IMR-90 (cell line): ENCODE results near the gene SRRM3. TPM values are rescaled to one million over a fixed set of nuclear protein-coding genes. Genes with fewer than 3 reads are reported as not detected.

Experiments
- ATAC-seq: fragments of 200-7000 bp; cut with Tn5 transposase; 2 replicates; pipeline ENCODE4 v1.9.1; 2020; ENCODE audit warnings: low read depth, mild to moderate bottlenecking, moderate library complexity
- BruUV-seq: library from RNA; stranded (reverse); fragments of 400-500 nt; replicated peaks from 2 replicates; lab custom pipeline; 2021; lab: Mats Ljungman, UMichigan
- CTCF ChIA-PET: fragments of 300-600 bp; formaldehyde crosslinking; extraction: SDS; loops from one replicate; lab custom pipeline; 2021; ENCODE audit warnings: antibody characterized with exemption; lab: Yijun Ruan, JAX
- POLR2A ChIA-PET: fragments of 300-600 bp; sonication (Branson Sonifier 250); formaldehyde crosslinking; loops from one replicate; lab custom pipeline; 2022; ENCODE audit warnings: antibody characterized with exemption; ENCODE audit not compliant: unreplicated experiment; lab: Charles Lee
- DNase-seq: peaks from one replicate; pipeline ENCODE4 v3.0.0; 2013
- H2AFZ ChIP-seq: replicated peaks from 2 replicates; pipeline ENCODE3; 2013; ENCODE audit warnings: low read length, mild to moderate bottlenecking; ENCODE audit not compliant: poor library complexity
- H2AK5ac ChIP-seq: 2 replicates; pipeline ENCODE4 v1.6.1; 2013; ENCODE audit warnings: low read depth, low read length, inconsistent platforms
- H2AK9ac ChIP-seq: replicated peaks from 2 replicates; pipeline ENCODE3; 2013; ENCODE audit warnings: mild to moderate bottlenecking, low read depth, low read length, moderate library complexity; ENCODE audit not compliant: poor library complexity
- H2BK120ac ChIP-seq: 2 replicates; pipeline ENCODE4 v1.6.1; 2013; ENCODE audit warnings: low read depth, low read length, inconsistent platforms
- H2BK15ac ChIP-seq: 3 replicates; pipeline ENCODE4 v1.6.1; 2013; ENCODE audit warnings: low read depth, low read length, inconsistent platforms
- H2BK20ac ChIP-seq: 2 replicates; pipeline ENCODE4 v1.6.1; 2013; ENCODE audit warnings: low read depth, mild to moderate bottlenecking, inconsistent platforms, low read length, moderate library complexity
- H2BK5ac ChIP-seq: 2 replicates; pipeline ENCODE4 v1.6.1; 2013; ENCODE audit warnings: mild to moderate bottlenecking, low read depth, low read length, inconsistent platforms; ENCODE audit not compliant: poor library complexity, severe bottlenecking
- H3K14ac ChIP-seq: replicated peaks from 2 replicates; pipeline ENCODE4 v1.6.1; 2013; ENCODE audit warnings: low read depth, low read length, inconsistent platforms
- H3K18ac ChIP-seq: 2 replicates; pipeline ENCODE4 v1.6.1; 2013; ENCODE audit warnings: low read depth, low read length, control low read depth
- H3K23ac ChIP-seq: 2 replicates; pipeline ENCODE4 v1.6.1; 2013; ENCODE audit warnings: low read depth, low read length, inconsistent platforms
- H3K27ac ChIP-seq: 2 replicates; pipeline ENCODE4 v1.5.1; 2013; ENCODE audit warnings: mild to moderate bottlenecking, control low read depth, low read length; ENCODE audit not compliant: insufficient read depth
- H3K27me3 ChIP-seq: 2 replicates; pipeline ENCODE4 v1.6.1; 2013; ENCODE audit warnings: low read length; ENCODE audit not compliant: control insufficient read depth, insufficient read depth
- H3K36me3 ChIP-seq: 2 replicates; pipeline ENCODE4 v1.6.1; 2013; ENCODE audit warnings: low read length, mixed read lengths; ENCODE audit not compliant: control insufficient read depth, insufficient read depth
- H3K4ac ChIP-seq: 2 replicates; pipeline ENCODE4 v1.6.1; 2013; ENCODE audit warnings: low read depth, low read length, inconsistent platforms
- H3K4me1 ChIP-seq: 2 replicates; pipeline ENCODE4 v1.6.1; 2013; ENCODE audit warnings: low read length, mixed read lengths; ENCODE audit not compliant: control insufficient read depth, insufficient read depth
- H3K4me2 ChIP-seq: 2 replicates; pipeline ENCODE4 v1.6.1; 2013; ENCODE audit warnings: low read depth, mild to moderate bottlenecking, control low read depth, low read length, moderate library complexity
- H3K4me3 ChIP-seq: 2 replicates; pipeline ENCODE4 v1.5.1; 2013; ENCODE audit warnings: low read depth, mild to moderate bottlenecking, control low read depth, low read length, moderate library complexity; ENCODE audit not compliant: insufficient read depth
- H3K56ac ChIP-seq: 2 replicates; pipeline ENCODE4 v1.6.1; 2013; ENCODE audit warnings: low read length, inconsistent platforms; ENCODE audit not compliant: insufficient read depth; ENCODE audit errors: extremely low read depth
- H3K79me1 ChIP-seq, 2 experiments: 2 replicates each; pipeline ENCODE4 v1.6.1; 2013; ENCODE audit warnings: low read length in 2 of 2, inconsistent platforms in 1 of 2, low read depth in 1 of 2
- H3K9ac ChIP-seq: 2 replicates; pipeline ENCODE4 v1.6.1; 2013; ENCODE audit warnings: low read depth, low read length, control low read depth
- H3K9me1 ChIP-seq: 2 replicates; pipeline ENCODE4 v1.6.1; 2013; ENCODE audit warnings: low read length, inconsistent platforms; ENCODE audit not compliant: insufficient read depth
- H3K9me3 ChIP-seq: 2 replicates; pipeline ENCODE4 v1.6.1; 2013; ENCODE audit warnings: low read length; ENCODE audit not compliant: control insufficient read depth, insufficient read depth
- H4K20me1 ChIP-seq: 2 replicates; pipeline ENCODE4 v1.6.1; 2013; ENCODE audit warnings: low read length, inconsistent platforms; ENCODE audit not compliant: insufficient read depth
- H4K5ac ChIP-seq: 2 replicates; pipeline ENCODE4 v1.6.1; 2013; ENCODE audit warnings: mild to moderate bottlenecking, low read depth, low read length, control low read depth
- H4K8ac ChIP-seq, 2 experiments: 2 replicates each; pipeline ENCODE4 v1.6.1; 2013; ENCODE audit warnings: low read depth in 2 of 2, low read length in 2 of 2, control low read depth in 1 of 2, inconsistent platforms in 1 of 2
- H4K91ac ChIP-seq: 2 replicates; pipeline ENCODE4 v1.6.1; 2013; ENCODE audit warnings: low read depth, low read length, inconsistent platforms; ENCODE audit not compliant: insufficient read depth
- BHLHE40 ChIP-seq: fragments of 150-350 bp; IDR thresholded peaks from 2 replicates; pipeline ENCODE4 v1.6.1; 2016; ENCODE audit warnings: mild to moderate bottlenecking, low read depth, low read length
- CHD1 ChIP-seq: IDR thresholded peaks from 2 replicates; pipeline ENCODE4 v1.6.1; 2012; ENCODE audit warnings: low read depth, low read length, improper control_type of control experiment
- CTCF ChIP-seq: conservative IDR thresholded peaks from 2 replicates; pipeline ENCODE4 v1.5.1; 2012; ENCODE audit warnings: mild to moderate bottlenecking, low read depth, low read length, improper control_type of control experiment
- FOS ChIP-seq: fragments of 150-350 bp; IDR thresholded peaks from 2 replicates; pipeline ENCODE4 v1.6.1; 2016; ENCODE audit warnings: low read depth, low read length
- MAFK ChIP-seq: IDR thresholded peaks from 2 replicates; pipeline ENCODE4 v1.6.1; 2012; ENCODE audit warnings: low read depth, low read length, improper control_type of control experiment
- MXI1 ChIP-seq: IDR thresholded peaks from 2 replicates; pipeline ENCODE4 v1.6.1; 2012; ENCODE audit warnings: low read depth, mild to moderate bottlenecking, low read length, moderate library complexity, borderline replicate concordance
- NFE2L2 ChIP-seq: fragments of 150-350 bp; IDR thresholded peaks from 2 replicates; pipeline ENCODE4 v1.6.1; 2016; ENCODE audit warnings: low read depth, mild to moderate bottlenecking, low read length
- RAD21 ChIP-seq: IDR thresholded peaks from 2 replicates; pipeline ENCODE4 v1.6.1; 2012; ENCODE audit warnings: low read length, improper control_type of control experiment
- SMC3 ChIP-seq: fragments of 150-350 bp; IDR thresholded peaks from 2 replicates; pipeline ENCODE4 v1.6.1; 2016; ENCODE audit warnings: low read depth, mild to moderate bottlenecking, antibody characterized with exemption, low read length, moderate library complexity
- USF2 ChIP-seq: fragments of 150-350 bp; IDR thresholded peaks from 2 replicates; pipeline ENCODE4 v1.6.1; 2017; ENCODE audit warnings: mild to moderate bottlenecking, antibody characterized with exemption, low read length, low read depth
- WGBS, 2 experiments: methylation state at CpG; one replicate each; pipeline versions ENCODE4 v1.1.5 to v1.1.7; 2013; ENCODE audit warnings: missing lambda C conversion rate in 2 of 2; ENCODE audit not compliant: insufficient read length in 1 of 2; ENCODE audit errors: extremely low coverage in 2 of 2; 5-methylcytosine and 5-hydroxymethylcytosine counted together
- dilution Hi-C: fragments of 300-500 bp; cut with HindIII; formaldehyde crosslinking; loops from one replicate; pipeline ENCODE4 v1.14.3; 2018; ENCODE audit warnings: low sequenced_read_pairs; ENCODE audit not compliant: unreplicated experiment
- in situ Hi-C: fragments of 300-500 bp; cut with MboI; formaldehyde crosslinking; loops from 3 replicates; pipeline ENCODE4 v1.14.3; 2019; ENCODE audit warnings: low sequenced_read_pairs, inconsistent platforms, mixed read lengths
- intact Hi-C: fragments of 100-400 bp; cut with micrococcal nuclease; formaldehyde crosslinking; loops from 2 replicates; pipeline ENCODE4 v1.10.0; 2022
- polyA plus RNA-seq, 3 experiments: library from polyadenylated mRNA; depleted of rRNA; stranded (reverse); fragments of >200 nt; gene quantifications; 2 replicates each; pipeline ENCODE4 v1.2.3, GENCODE V29; 2012; ENCODE audit warnings: low replicate concordance in 1 of 3
- total RNA-seq: library from RNA; depleted of rRNA; stranded (reverse); fragments of >200 nt; gene quantifications from 2 replicates; pipeline ENCODE4 v1.2.3, GENCODE V29; 2012
- TF ChIP-seq, protein P1 (sequence below): fragments of 150-350 bp; IDR thresholded peaks from 2 replicates; pipeline ENCODE4 v1.6.1; 2016; ENCODE audit warnings: low read depth, mild to moderate bottlenecking, low read length, moderate library complexity, borderline replicate concordance

SRRM3 gene
- total and polyA plus RNA-seq, 2 of the 4 experiments (the other 2 are of a cell fraction) = 0.18 to 2.5 TPM

GRCh38 chr7:76265299-76265698, 63.6 kb downstream of the SRRM3 start:
- no peak overlapping the region for H3K18ac ChIP-seq
- no peak overlapping the region for H3K9ac ChIP-seq
- peaks cover 39% of the 10 kb centered on the region for H3K27me3 ChIP-seq
- no peak overlapping the region for H4K8ac ChIP-seq
- H3K14ac ChIP-seq = no peak overlapping the region
- ChIA-PET CTCF (no interaction called here), POLR2A (no interaction called here)
- TF ChIP-seq FOS (no peak), MXI1 (no peak), CTCF (no peak), SMC3 (no peak), NFE2L2 (no peak), BHLHE40 (no peak), RAD21 (no peak), MAFK (no peak), CHD1 (no peak), USF2 (no peak)
- TF ChIP-seq, protein P1, sequence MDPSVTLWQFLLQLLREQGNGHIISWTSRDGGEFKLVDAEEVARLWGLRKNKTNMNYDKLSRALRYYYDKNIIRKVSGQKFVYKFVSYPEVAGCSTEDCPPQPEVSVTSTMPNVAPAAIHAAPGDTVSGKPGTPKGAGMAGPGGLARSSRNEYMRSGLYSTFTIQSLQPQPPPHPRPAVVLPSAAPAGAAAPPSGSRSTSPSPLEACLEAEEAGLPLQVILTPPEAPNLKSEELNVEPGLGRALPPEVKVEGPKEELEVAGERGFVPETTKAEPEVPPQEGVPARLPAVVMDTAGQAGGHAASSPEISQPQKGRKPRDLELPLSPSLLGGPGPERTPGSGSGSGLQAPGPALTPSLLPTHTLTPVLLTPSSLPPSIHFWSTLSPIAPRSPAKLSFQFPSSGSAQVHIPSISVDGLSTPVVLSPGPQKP = no peak
- H3K27ac ChIP-seq = no peak overlapping the region
- H4K20me1 ChIP-seq = no peaks in the 10 kb centered on the region
- H3K56ac ChIP-seq = no peak overlapping the region
- no peak overlapping the region for H2BK20ac ChIP-seq
- DNase-seq = no peak
- 83% methylated on average over 1 of the region's 7 CpGs; no CpG with 5 or more reads in 1 of the 2 experiments for WGBS, 2 experiments
- no peak overlapping the region for H4K5ac ChIP-seq
- dilution Hi-C loops (no loop called here), intact Hi-C loops (no loop called here), in situ Hi-C loops (no loop called here)
- no peaks in the 10 kb centered on the region for H3K9me1 ChIP-seq
- H3K4me3 ChIP-seq = no peak overlapping the region
- no peaks in the 10 kb centered on the region for H3K4me1 ChIP-seq
- H2AFZ ChIP-seq = no peak overlapping the region
- no peak overlapping the region for H3K23ac ChIP-seq
- H2BK15ac ChIP-seq = no peak overlapping the region
- no peak for ATAC-seq
- H3K79me1 ChIP-seq = no peaks in the 10 kb centered on the region
- H3K9me3 ChIP-seq = no peaks in the 10 kb centered on the region
- H2BK5ac ChIP-seq = no peak overlapping the region
- H2BK120ac ChIP-seq = no peak overlapping the region
- no TSS peak for BruUV-seq
- no peaks in the 10 kb centered on the region for H3K36me3 ChIP-seq
- H3K4ac ChIP-seq = no peak overlapping the region
- no peak overlapping the region for H2AK5ac ChIP-seq
- no peak overlapping the region for H4K91ac ChIP-seq
- peak overlapping the region; percentile 13 for H2AK9ac ChIP-seq
- H3K4me2 ChIP-seq = no peak overlapping the region
